Keratinocyte (primary cell): ENCODE measurements around the gene RTN3. TPM values are rescaled to one million over a fixed set of nuclear protein-coding genes. Genes with fewer than 3 reads are reported as not detected.

Source experiments
- DNase-seq: peaks from one replicate; pipeline ENCODE4 v3.0.0-alpha.2; 2011; ENCODE audit warnings: low read depth, missing footprints, low spot score
- FAIRE-seq: peaks from 2 replicates; lab custom pipeline; 2011; peaks lifted over from hg19 to GRCh38; lab: Jason Lieb, UNC
- H2AFZ ChIP-seq: 2 replicates; pipeline ENCODE4 v1.6.0; 2012; ENCODE audit warnings: low read length, control low read depth, inconsistent platforms; ENCODE audit not compliant: control insufficient read depth
- H3K27ac ChIP-seq: 2 replicates; pipeline ENCODE4 v1.5.1; 2011; ENCODE audit warnings: low read length; ENCODE audit not compliant: control insufficient read depth, insufficient read depth
- H3K27me3 ChIP-seq: 3 replicates; pipeline ENCODE4 v1.6.0; 2011; ENCODE audit warnings: low read length; ENCODE audit not compliant: control insufficient read depth, insufficient read depth; ENCODE audit errors: extremely low read depth
- H3K36me3 ChIP-seq, 2 experiments: 2 replicates in 1 of 2; 3 replicates in 1 of 2; pipeline ENCODE4 v1.5.1; 2011; ENCODE audit warnings: low read length in 2 of 2, mild to moderate bottlenecking in 1 of 2; ENCODE audit not compliant: control insufficient read depth in 2 of 2, insufficient read depth in 2 of 2; ENCODE audit errors: extremely low read depth in 1 of 2
- H3K4me1 ChIP-seq: 3 replicates; pipeline ENCODE4 v1.5.1; 2011; ENCODE audit warnings: low read length; ENCODE audit not compliant: control insufficient read depth, insufficient read depth; ENCODE audit errors: extremely low read depth
- H3K4me2 ChIP-seq: 3 replicates; pipeline ENCODE4 v1.6.0; 2011; ENCODE audit warnings: low read depth, low read length; ENCODE audit not compliant: control insufficient read depth, insufficient read depth; ENCODE audit errors: extremely low read depth
- H3K4me3 ChIP-seq, 3 experiments: fragments of 200-600 bp in 1 of 3; sonication (generic) in 1 of 3; 2 replicates in 2 of 3; 3 replicates in 1 of 3; pipeline ENCODE4 v1.5.1; 2011 to 2016; ENCODE audit warnings: low read length in 3 of 3, mild to moderate bottlenecking in 3 of 3, control low read depth in 2 of 3, inconsistent platforms in 1 of 3, low read depth in 1 of 3, mixed read lengths in 1 of 3, mixed run types in 1 of 3, moderate library complexity in 1 of 3; ENCODE audit not compliant: control insufficient read depth in 2 of 3, insufficient read depth in 2 of 3; ENCODE audit errors: extremely low read depth in 1 of 3
- H3K79me2 ChIP-seq: 2 replicates; pipeline ENCODE4 v1.6.0; 2012; ENCODE audit warnings: low read length; ENCODE audit not compliant: control insufficient read depth, insufficient read depth
- H3K9ac ChIP-seq: 3 replicates; pipeline ENCODE4 v1.6.0; 2011; ENCODE audit warnings: low read length; ENCODE audit not compliant: control insufficient read depth, insufficient read depth; ENCODE audit errors: extremely low read depth
- H3K9me1 ChIP-seq: 3 replicates; pipeline ENCODE4 v1.6.0; 2011; ENCODE audit warnings: low read length; ENCODE audit not compliant: control insufficient read depth, insufficient read depth; ENCODE audit errors: extremely low read depth
- H3K9me3 ChIP-seq: 2 replicates; pipeline ENCODE4 v1.5.1; 2012; ENCODE audit warnings: low read depth, low read length; ENCODE audit not compliant: control insufficient read depth
- H4K20me1 ChIP-seq: 3 replicates; pipeline ENCODE4 v1.6.0; 2011; ENCODE audit warnings: low read length; ENCODE audit not compliant: control insufficient read depth, insufficient read depth; ENCODE audit errors: extremely low read depth
- EZH2 ChIP-seq: IDR thresholded peaks from one replicate; pipeline ENCODE4 v1.6.1; 2012; ENCODE audit warnings: inconsistent platforms, mild to moderate bottlenecking, low read length, moderate library complexity
- dilution Hi-C: fragments of 300-500 bp; cut with MboI; formaldehyde crosslinking; loops from one replicate; pipeline ENCODE4 v1.7.0; 2020; ENCODE audit warnings: low sequenced_read_pairs; ENCODE audit not compliant: extremely low pct_ligation_motif_present
- polyA plus RNA-seq, 5 experiments: library from polyadenylated mRNA; depleted of rRNA in 3 of 5; stranded (reverse) in 3 of 5; stranded (forward) in 1 of 5; unstranded in 1 of 5; fragments of >200 nt; gene quantifications; 1 replicate in 1 of 5; 2 replicates in 3 of 5; 3 replicates in 1 of 5; pipeline versions ENCODE4 v1.2.1 to v1.2.3, GENCODE V29; 2011 to 2012; ENCODE audit warnings: missing spikeins in 2 of 5, low read depth in 1 of 5, low replicate concordance in 1 of 5
- TF ChIP-seq, protein P1 (sequence below), 3 experiments: IDR thresholded peaks in 1 of 3; conservative IDR thresholded peaks in 1 of 3; optimal IDR thresholded peaks in 1 of 3; 2 replicates in 2 of 3; 3 replicates in 1 of 3; pipeline versions ENCODE3 to v1.5.1; 2011; ENCODE audit warnings: low read length in 3 of 3, mild to moderate bottlenecking in 3 of 3, moderate library complexity in 2 of 3, control low read depth in 1 of 3, inconsistent platforms in 1 of 3; ENCODE audit not compliant: insufficient read depth in 2 of 3; ENCODE audit errors: extremely low read depth in 1 of 3

Gene RTN3
- polyA plus RNA-seq, 1 donor (not counting 4 experiments of a cell fraction or from before 2014, with no cell fraction given): 50.8 TPM

DNA sequence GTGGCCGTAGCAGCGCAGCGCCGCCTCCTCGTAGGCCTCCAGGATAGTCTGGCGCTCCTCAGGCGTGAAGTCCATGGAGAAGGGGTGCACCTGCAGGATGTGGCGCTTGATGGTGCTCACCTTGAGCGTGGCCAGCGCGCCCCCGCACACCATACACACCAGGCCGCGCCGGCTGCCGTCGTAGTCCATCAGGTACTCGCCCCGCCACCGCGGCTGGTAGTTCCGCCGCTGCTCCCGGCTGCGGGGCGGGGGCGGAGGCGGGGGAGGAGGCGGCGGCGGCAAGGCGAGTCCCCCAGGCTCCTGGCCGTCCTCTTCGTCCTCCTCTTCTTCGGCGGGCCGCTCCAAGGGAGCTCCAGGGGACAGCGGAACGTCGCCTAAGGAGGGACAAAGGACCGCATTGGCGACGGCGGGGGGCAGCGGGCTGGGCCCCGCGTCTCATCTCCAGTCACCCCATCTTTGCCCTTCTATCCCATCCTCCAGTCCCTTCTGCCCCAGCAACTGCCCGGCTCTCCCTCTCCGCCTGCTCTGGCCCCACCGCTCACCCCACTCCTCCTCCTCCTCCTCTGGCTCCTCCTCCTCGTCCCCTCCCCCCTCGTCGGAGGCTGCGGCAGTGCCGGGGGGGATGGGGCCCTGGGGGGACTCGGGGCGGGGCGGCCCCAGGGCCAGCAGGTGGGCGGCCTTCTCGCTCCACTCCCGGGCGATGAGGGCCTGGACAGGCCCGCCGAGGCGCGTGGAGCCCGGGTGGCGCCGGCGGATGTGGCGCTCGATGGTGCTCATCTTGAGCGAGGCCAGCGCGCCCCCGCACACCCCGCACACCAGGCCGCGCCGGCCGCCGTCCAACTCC, 82.4 kb downstream of the RTN3 start:
- Histone ChIP-seq H3K36me3 (peaks cover 2 to 4% of the 10 kb centered on the region in 2 experiments), H3K4me2 (no peak overlapping the region), H3K9ac (no peak overlapping the region), H3K27me3 (no peaks in the 10 kb centered on the region), H3K79me2 (peaks cover 3% of the 10 kb centered on the region), H3K4me1 (peaks cover 8% of the 10 kb centered on the region), H3K9me1 (no peaks in the 10 kb centered on the region), H3K4me3 (no peak overlapping the region), H3K9me3 (no peaks in the 10 kb centered on the region), H3K27ac (no peak overlapping the region), H4K20me1 (peaks cover 9% of the 10 kb centered on the region), H2AFZ (no peak overlapping the region)
- DNase-seq (no peak), FAIRE-seq (no peak)
- dilution Hi-C loops: no loop called here
- TF ChIP-seq EZH2: no peak
- TF ChIP-seq, protein P1, sequence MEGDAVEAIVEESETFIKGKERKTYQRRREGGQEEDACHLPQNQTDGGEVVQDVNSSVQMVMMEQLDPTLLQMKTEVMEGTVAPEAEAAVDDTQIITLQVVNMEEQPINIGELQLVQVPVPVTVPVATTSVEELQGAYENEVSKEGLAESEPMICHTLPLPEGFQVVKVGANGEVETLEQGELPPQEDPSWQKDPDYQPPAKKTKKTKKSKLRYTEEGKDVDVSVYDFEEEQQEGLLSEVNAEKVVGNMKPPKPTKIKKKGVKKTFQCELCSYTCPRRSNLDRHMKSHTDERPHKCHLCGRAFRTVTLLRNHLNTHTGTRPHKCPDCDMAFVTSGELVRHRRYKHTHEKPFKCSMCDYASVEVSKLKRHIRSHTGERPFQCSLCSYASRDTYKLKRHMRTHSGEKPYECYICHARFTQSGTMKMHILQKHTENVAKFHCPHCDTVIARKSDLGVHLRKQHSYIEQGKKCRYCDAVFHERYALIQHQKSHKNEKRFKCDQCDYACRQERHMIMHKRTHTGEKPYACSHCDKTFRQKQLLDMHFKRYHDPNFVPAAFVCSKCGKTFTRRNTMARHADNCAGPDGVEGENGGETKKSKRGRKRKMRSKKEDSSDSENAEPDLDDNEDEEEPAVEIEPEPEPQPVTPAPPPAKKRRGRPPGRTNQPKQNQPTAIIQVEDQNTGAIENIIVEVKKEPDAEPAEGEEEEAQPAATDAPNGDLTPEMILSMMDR (optimal IDR thresholded peaks at IDR 0.05 in 1 of 3, IDR thresholded peaks at IDR 0.05 in 1 of 3, conservative IDR thresholded peaks at IDR 0.05 in 1 of 3; ENCODE audit: extremely low read depth in 1 of 3, insufficient read depth in 2 of 3, low read length in 3 of 3): no peak

- FAIRE-seq (no peak), DNase-seq (no peak)
- Histone ChIP-seq H2AFZ (no peak overlapping the region), H3K27ac (no peak overlapping the region), H3K27me3 (no peaks in the 10 kb centered on the region), H3K4me3 (no peak overlapping the region), H3K9me3 (no peaks in the 10 kb centered on the region), H3K36me3 (peaks cover 2 to 4% of the 10 kb centered on the region in 2 experiments), H3K4me2 (no peak overlapping the region), H3K9me1 (no peaks in the 10 kb centered on the region), H3K79me2 (peaks cover 3% of the 10 kb centered on the region), H4K20me1 (peaks cover 9% of the 10 kb centered on the region), H3K9ac (no peak overlapping the region), H3K4me1 (peaks cover 8% of the 10 kb centered on the region)
- TF ChIP-seq, protein P1 (optimal IDR thresholded peaks at IDR 0.05 in 1 of 3, IDR thresholded peaks at IDR 0.05 in 1 of 3, conservative IDR thresholded peaks at IDR 0.05 in 1 of 3; ENCODE audit: extremely low read depth in 1 of 3, insufficient read depth in 2 of 3, low read length in 3 of 3): no peak
- no peak for TF ChIP-seq EZH2
- dilution Hi-C loops: no loop called here
Measured at GRCh38 chr11:63764340-63764678, 83.0 kb downstream of the RTN3 start.
